IPS-20b (cell line): Measurements from ENCODE around the gene AMACR.
"Not testable (repeated sequence)": the region's sequence is repeated elsewhere in the genome, so short reads cannot be mapped to it uniquely, and the experiment has no call there.

ENCODE experiments used
- H3K27ac ChIP-seq: one replicate; pipeline ENCODE4 v1.5.1; 2013; ENCODE audit warnings: low read length
- H3K27me3 ChIP-seq: 2 replicates; pipeline ENCODE4 v1.6.1; 2013; ENCODE audit warnings: mild to moderate bottlenecking, low read length, inconsistent platforms; ENCODE audit not compliant: insufficient read depth
- H3K36me3 ChIP-seq: 2 replicates; pipeline ENCODE4 v1.6.1; 2013; ENCODE audit warnings: low read depth, mild to moderate bottlenecking, inconsistent platforms, low read length, moderate library complexity; ENCODE audit not compliant: insufficient read depth
- H3K4me1 ChIP-seq: 2 replicates; pipeline ENCODE4 v1.6.1; 2013; ENCODE audit warnings: mild to moderate bottlenecking, control low read depth, inconsistent platforms, low read length, moderate library complexity; ENCODE audit not compliant: insufficient read depth
- H3K4me3 ChIP-seq: 2 replicates; pipeline ENCODE4 v1.5.1; 2013; ENCODE audit warnings: mild to moderate bottlenecking, low read length, inconsistent platforms
- H3K9ac ChIP-seq: 2 replicates; pipeline ENCODE4 v1.6.1; 2013; ENCODE audit warnings: low read depth, mild to moderate bottlenecking, inconsistent platforms, low read length, moderate library complexity
- H3K9me3 ChIP-seq: 2 replicates; pipeline ENCODE4 v1.6.1; 2013; ENCODE audit warnings: mild to moderate bottlenecking, low read depth, low read length, inconsistent platforms; ENCODE audit not compliant: insufficient read depth

AMACR gene

GRCh38 chr5:34015120-34015822 lies 7.4 kb upstream of the AMACR start:
- Histone ChIP-seq H3K9me3 (no peaks in the 10 kb centered on the region), H3K36me3 (no peaks in the 10 kb centered on the region), H3K27ac (no peak overlapping the region), H3K9ac (no peak overlapping the region), H3K4me1 (no peaks in the 10 kb centered on the region), H3K27me3 (no peaks in the 10 kb centered on the region), H3K4me3 (no peak overlapping the region)

- H3K27ac ChIP-seq = no peak overlapping the region
- H3K4me1 ChIP-seq = no peaks in the 10 kb centered on the region
- H3K36me3 ChIP-seq = no peaks in the 10 kb centered on the region
- H3K9ac ChIP-seq = no peak overlapping the region
- H3K9me3 ChIP-seq = no peaks in the 10 kb centered on the region
- no peaks in the 10 kb centered on the region for H3K27me3 ChIP-seq
- no peak overlapping the region for H3K4me3 ChIP-seq
These were observed 6.8 kb upstream of the AMACR start for GRCh38 chr5:34014626-34015025.

GRCh38 chr5:34013547-34013946 lies 5.7 kb upstream of the AMACR start:
- Histone ChIP-seq H3K4me1 (peaks cover 7% of the 10 kb centered on the region; the same call in 1 of the 2 replicates), H3K4me3 (no peak overlapping the region), H3K27me3 (no peaks in the 10 kb centered on the region), H3K9me3 (no peaks in the 10 kb centered on the region), H3K9ac (no peak overlapping the region), H3K36me3 (no peaks in the 10 kb centered on the region), H3K27ac (no peak overlapping the region)

GRCh38 chr5:34012791-34013190 lies 4.9 kb upstream of the AMACR start:
- no peak overlapping the region for H3K9ac ChIP-seq
- no peaks in the 10 kb centered on the region for H3K36me3 ChIP-seq
- H3K4me1 ChIP-seq = peaks cover 8% of the 10 kb centered on the region; the same call in 1 of the 2 replicates
- no peaks in the 10 kb centered on the region for H3K9me3 ChIP-seq
- no peaks in the 10 kb centered on the region for H3K27me3 ChIP-seq
- no peak overlapping the region for H3K4me3 ChIP-seq
- H3K27ac ChIP-seq = no peak overlapping the region

GRCh38 chr5:34011536-34011935 lies 3.7 kb upstream of the AMACR start:
- H3K4me1 ChIP-seq = peaks cover 8% of the 10 kb centered on the region; the same call in 1 of the 2 replicates
- H3K27me3 ChIP-seq = no peaks in the 10 kb centered on the region
- no peaks in the 10 kb centered on the region for H3K9me3 ChIP-seq
- no peak overlapping the region for H3K27ac ChIP-seq
- no peak overlapping the region for H3K4me3 ChIP-seq
- no peaks in the 10 kb centered on the region for H3K36me3 ChIP-seq
- H3K9ac ChIP-seq = no peak overlapping the region

GRCh38 chr5:34010146-34010545 lies 2.3 kb upstream of the AMACR start:
- H3K9ac ChIP-seq, H3K4me1 ChIP-seq, H3K9me3 ChIP-seq, H3K27ac ChIP-seq, H3K27me3 ChIP-seq, H3K36me3 ChIP-seq, H3K4me3 ChIP-seq: not testable (repeated sequence)

- peaks cover 8% of the 10 kb centered on the region; the same call in 1 of the 2 replicates for H3K4me1 ChIP-seq
- H3K9ac ChIP-seq = no peak overlapping the region
- H3K27me3 ChIP-seq = no peaks in the 10 kb centered on the region
- H3K36me3 ChIP-seq = peaks cover 9% of the 10 kb centered on the region; the same call in 1 of the 2 replicates
- no peaks in the 10 kb centered on the region for H3K9me3 ChIP-seq
- no peak overlapping the region for H3K4me3 ChIP-seq
- H3K27ac ChIP-seq = no peak overlapping the region
These were observed 1.8 kb upstream of the AMACR start for GRCh38 chr5:34009610-34010009.

- peaks cover 16% of the 10 kb centered on the region for H3K36me3 ChIP-seq
- H3K27me3 ChIP-seq = no peaks in the 10 kb centered on the region
- H3K9me3 ChIP-seq = no peaks in the 10 kb centered on the region
- peaks cover 8% of the 10 kb centered on the region; the same call in 1 of the 2 replicates for H3K4me1 ChIP-seq
- no peak overlapping the region for H3K27ac ChIP-seq
- peak overlapping the region; percentile 88 for H3K4me3 ChIP-seq
- H3K9ac ChIP-seq = peak overlapping the region; percentile 91; the same call in 1 of the 2 replicates
These were observed 952 bp upstream of the AMACR start for GRCh38 chr5:34008802-34009201.

GRCh38 chr5:34007201-34007620 lies 639 bp downstream of the AMACR start:
- H3K9me3 ChIP-seq = no peaks in the 10 kb centered on the region
- H3K4me3 ChIP-seq = peak overlapping the region; percentile 88
- H3K27ac ChIP-seq = peak overlapping the region; percentile 9
- no peaks in the 10 kb centered on the region for H3K27me3 ChIP-seq
- H3K36me3 ChIP-seq = peaks cover 27% of the 10 kb centered on the region
- H3K4me1 ChIP-seq = peaks cover 8% of the 10 kb centered on the region; the same call in 1 of the 2 replicates
- H3K9ac ChIP-seq = peak overlapping the region; percentile 91

- H3K27me3 ChIP-seq = no peaks in the 10 kb centered on the region
- H3K9ac ChIP-seq = no peak overlapping the region
- peaks cover 8% of the 10 kb centered on the region; the same call in 1 of the 2 replicates for H3K4me1 ChIP-seq
- H3K4me3 ChIP-seq = no peak overlapping the region
- no peak overlapping the region for H3K27ac ChIP-seq
- no peaks in the 10 kb centered on the region for H3K9me3 ChIP-seq
- peaks cover 28% of the 10 kb centered on the region for H3K36me3 ChIP-seq
These were observed 2.2 kb downstream of the AMACR start for GRCh38 chr5:34005681-34006080.

GRCh38 chr5:34005211-34005610 lies 2.6 kb downstream of the AMACR start:
- Histone ChIP-seq H3K27me3 (no peaks in the 10 kb centered on the region), H3K9me3 (no peaks in the 10 kb centered on the region)

GRCh38 chr5:34003941-34004340 lies 3.9 kb downstream of the AMACR start:
- peaks cover 28% of the 10 kb centered on the region for H3K36me3 ChIP-seq
- H3K9me3 ChIP-seq = no peaks in the 10 kb centered on the region
- peaks cover 4% of the 10 kb centered on the region; the same call in 1 of the 2 replicates for H3K4me1 ChIP-seq

More at GRCh38 chr5:34005211-34005610, 2.6 kb downstream of the AMACR start:
- peaks cover 8% of the 10 kb centered on the region; the same call in 1 of the 2 replicates for H3K4me1 ChIP-seq
- no peak overlapping the region for H3K4me3 ChIP-seq
- H3K9ac ChIP-seq = no peak overlapping the region
- peaks cover 28% of the 10 kb centered on the region for H3K36me3 ChIP-seq
- no peak overlapping the region for H3K27ac ChIP-seq

More at GRCh38 chr5:34003941-34004340, 3.9 kb downstream of the AMACR start:
- Histone ChIP-seq H3K27me3 (no peaks in the 10 kb centered on the region), H3K9ac (no peak overlapping the region), H3K4me3 (no peak overlapping the region), H3K27ac (no peak overlapping the region)
